Stimulated activated CD4-positive, alpha-beta T cell treated with anti-CD3 and anti-CD28 coated beads, TNF-alpha, amount 100 ng/mL, for 48 hours (primary cell): ENCODE results near the gene SPOCD1.

Experiments
- DNase-seq, 3 donors: peaks; one replicate each; pipeline ENCODE4 v3.0.0-alpha.2; 2020; ENCODE audit warnings: low read depth in 3 of 3

Gene SPOCD1

GRCh38 chr1:31755850-31756492, 59.9 kb downstream of the SPOCD1 start:
- no peak for DNase-seq

DNA sequence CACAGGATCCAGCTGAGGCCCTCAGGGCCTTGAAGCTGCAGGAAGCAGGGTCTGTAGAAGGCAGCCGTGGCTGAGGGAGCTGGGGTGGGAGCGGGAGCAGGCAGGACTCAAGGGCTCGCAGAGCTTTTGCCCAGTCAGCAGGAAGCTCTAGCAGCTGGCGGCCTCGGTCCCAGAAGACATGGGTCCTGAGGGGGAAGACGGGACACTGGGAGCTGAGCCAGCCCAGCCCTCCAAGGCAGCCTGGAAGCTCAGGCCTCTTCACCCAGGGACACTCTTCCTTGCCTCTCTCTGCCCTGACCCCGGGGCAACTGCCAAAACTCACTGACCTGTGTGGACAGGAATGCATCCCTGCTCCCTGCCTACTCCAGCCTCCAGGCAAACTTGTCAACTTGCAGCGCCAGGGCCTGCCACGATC, 60.6 kb downstream of the SPOCD1 start:
- DNase-seq, result no peak

DNA sequence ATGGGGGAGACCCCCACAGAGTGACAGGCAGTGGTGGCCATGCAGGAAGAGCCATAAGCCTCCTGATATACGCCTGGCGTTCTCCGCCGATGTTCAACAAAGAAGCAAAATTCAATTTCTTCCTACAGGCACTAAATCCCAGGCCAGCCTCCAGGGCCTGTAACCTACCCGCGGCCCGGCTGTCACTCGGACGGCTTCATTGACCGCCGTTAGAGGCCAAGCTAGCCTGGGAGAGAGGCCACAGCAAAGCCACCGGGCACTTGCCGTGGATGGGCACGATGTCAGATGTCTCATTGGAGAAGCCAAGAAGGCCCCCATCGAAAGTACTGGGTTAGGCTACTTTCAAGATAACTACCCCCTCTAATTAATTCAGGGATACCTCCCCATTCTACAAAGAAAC, 61.4 kb downstream of the SPOCD1 start:
- no peak for DNase-seq

GRCh38 chr1:31753707-31754349, 62.0 kb downstream of the SPOCD1 start:
- DNase-seq, result no peak

DNA sequence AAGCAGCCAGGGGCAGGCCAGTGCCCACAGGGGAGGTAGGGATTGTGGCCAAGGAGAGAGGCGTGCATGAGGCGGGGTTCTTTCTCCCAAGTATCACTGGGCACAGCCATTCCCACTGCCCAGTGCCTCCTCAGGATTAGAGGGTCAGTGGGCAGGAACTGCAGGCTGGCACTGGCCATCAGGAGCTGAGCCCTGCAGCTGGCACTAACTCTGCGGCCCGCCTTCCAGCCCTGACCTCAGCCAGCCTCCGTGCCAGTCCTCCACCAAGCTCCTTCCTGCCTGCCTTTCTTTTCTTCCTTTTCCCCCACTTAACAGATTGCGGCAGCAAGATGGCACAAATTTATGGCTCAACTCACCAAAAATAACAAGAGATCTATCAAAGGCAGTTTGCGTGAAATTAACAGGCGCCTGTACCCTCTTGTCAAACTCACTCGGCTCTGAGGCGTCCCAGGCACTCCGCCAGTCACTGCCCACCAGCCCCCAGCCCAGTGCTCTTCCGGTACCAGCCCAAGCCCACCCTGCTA, 62.8 kb downstream of the SPOCD1 start:
- no peak for DNase-seq

- DNase-seq, result no peak
Measured at GRCh38 chr1:31752258-31752657, 63.6 kb downstream of the SPOCD1 start.

DNA sequence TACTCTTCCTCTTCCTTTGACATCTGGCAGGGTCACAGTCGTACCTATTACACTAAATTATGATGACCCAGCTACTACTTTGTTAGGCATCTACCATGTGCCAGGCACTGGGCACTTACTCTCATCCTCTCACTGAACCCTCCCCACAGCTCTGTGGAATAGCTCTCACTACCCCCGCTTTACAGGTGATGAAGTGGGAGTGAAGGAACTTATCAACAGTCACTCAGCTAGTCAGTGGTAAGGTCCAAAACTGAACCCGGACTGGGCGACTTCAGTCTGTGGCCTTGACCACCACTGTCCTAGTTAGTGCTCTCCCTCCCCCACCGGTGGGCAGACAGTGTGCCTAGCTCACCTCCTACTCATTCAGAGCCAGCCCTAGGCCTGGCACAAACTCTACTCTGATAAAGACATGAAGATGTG, 64.0 kb downstream of the SPOCD1 start:
- no peak for DNase-seq

- DNase-seq, result no peak
Measured at GRCh38 chr1:31750858-31751510, 64.8 kb downstream of the SPOCD1 start.

DNA sequence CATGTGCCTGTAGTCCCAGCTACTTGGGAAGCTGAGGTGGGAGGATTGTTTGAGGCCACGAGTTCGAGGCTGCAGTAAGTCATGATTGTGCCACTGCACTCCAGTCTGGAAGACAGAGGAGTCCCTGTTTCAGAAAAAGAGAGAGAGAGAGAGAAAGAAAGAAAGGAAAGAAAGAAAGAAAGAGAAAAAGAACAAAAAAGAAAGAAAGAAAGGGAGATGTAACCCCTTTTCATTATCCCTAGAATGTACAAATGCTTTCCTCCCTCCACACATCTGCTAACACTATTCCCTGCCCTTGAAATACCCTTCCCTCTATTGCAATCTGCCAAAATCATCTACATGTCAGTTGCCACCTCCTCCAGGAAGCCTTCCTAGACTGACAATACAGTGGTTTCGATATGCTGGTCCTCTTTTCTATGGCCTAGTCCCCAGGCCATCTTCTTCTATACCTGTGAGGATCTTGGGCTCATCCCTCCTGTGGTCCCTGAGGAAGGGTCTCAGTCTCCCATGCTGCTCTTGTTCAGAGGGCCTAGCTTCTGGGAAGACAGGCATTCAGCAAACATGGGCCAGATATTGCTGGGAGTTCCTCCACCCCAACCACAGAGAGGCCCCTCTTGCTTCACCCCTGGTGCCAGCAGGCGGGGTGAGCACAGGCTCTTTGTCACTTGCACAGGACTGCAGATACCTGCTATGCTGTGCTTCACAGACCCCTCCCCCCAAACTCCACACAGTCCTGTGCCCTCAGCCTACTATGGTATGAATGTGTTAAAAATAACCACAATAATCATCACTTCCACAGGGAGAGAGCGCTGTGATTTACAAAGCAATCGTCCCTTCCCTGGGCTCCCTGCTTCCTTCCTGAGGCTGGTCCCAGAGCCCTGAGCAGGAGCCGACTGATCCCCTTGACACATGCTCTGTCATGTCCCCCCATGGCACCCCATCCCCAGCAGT, 65.8 kb downstream of the SPOCD1 start:
- no peak for DNase-seq

GRCh38 chr1:31748365-31748764, 67.5 kb downstream of the SPOCD1 start:
- DNase-seq, result no peak

DNA sequence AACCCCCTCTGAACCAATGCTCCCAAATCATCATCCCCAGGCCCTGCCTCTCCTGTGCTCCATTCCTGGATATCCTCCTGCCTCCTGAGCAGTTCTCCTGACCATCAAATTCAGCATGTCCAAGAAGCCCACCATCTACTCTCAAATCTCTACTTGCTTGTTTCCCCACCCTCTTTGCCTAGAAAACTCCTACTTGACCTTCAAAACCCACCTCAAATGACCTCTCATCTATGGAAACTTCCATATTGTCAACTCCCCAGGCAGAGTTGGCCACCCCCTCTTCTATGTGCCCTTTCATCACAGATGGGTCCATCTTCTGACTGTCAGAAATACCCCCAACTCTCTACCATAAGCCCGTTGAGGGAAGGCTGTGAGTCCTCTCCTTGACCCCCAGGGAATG, 68.5 kb downstream of the SPOCD1 start:
- DNase-seq, result no peak

DNA sequence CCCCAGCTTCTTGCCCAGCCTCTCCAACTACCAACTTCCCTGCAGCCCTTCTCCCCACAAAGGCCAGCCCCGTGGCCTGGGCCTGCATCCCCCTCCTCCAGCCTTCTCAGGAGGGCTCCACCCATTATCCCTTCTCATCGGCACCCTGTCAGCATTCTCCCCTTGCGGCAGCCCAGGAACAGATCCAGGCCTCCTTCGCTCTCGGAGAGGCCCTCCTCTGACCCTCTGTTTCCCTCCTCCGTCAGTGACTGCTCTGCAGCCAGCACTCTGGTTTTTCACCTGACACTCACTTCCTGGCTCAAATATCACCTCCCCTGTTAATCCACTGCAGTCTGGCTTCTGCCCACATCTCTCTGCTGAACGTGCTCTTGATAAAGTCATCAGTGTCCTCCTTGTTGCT, 69.1 kb downstream of the SPOCD1 start:
- DNase-seq, result no peak

DNA sequence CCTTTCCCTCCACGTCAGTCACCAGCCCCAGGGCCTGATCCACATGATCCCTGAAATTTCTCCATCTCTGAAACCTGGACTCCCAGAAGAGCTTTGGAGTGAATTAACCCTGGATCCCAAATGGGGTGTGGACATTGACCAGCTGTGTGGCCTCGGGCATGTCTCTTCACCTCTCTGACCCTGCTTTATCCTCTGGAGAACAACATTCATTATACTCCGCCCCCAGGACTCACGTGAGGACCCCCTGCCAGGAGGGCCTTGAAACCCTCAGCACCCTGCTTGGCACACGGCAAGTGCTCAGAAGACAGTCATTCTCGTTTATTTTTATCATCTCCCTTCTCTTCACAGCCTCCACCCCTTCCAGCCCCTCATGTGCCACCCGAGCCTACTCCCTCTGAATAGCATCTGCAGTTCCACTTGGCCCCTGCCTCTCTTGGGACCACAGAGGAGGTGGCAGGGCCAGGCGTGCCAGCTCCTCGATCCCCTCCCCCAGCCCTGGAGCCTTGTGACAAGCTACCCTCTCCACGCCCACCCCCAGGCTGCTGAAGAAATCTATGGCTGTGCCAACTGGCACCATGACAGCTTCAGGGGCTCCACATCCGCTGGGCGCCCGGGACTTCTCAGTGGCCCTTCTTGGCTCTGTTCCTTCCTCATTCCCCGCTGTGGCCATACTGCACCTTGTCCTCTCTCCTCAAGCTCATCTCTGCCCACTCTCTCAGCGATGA, 69.7 kb downstream of the SPOCD1 start:
- DNase-seq, result no peak

DNA sequence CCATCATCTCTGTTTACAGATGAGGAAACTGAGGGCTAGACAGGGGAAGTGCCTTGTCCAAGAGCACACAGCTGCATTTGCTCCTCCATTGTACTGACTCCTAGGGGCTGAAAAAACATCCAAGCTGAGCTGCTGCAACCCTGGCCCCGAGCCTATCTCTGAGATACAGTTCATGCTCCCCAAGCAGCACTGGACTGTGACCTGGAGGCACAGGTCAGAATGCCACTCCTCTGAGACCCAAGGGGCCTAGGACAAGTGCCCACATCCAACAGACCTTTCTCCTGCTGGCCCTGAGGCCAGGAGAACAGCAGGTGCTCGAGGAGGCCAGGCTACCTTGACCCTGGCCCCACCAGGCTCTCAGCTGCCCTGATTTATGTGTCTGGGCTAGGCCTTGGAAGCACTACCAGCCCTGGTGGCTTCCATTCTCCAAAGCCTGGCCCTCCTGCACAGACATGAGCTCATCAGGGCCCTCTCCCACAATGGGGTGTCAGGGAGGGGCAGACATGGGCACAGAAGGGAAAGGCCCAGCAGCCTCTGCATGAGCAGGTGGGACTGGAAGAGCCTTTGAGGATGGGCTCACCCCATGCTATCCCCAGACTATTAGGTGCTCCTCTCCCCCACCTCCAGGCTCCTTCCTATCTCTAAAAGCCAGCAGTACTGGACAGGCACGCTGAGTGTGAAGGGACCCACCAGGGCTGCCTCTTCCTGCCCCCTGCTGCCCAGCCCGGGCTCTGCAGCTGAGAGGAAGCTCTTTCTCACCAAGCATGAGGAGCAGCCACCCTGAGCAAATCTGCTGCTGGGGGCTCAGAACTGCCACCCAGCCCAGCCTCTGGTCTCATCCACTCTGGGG, 70.5 kb downstream of the SPOCD1 start:
- DNase-seq, result no peak

DNA sequence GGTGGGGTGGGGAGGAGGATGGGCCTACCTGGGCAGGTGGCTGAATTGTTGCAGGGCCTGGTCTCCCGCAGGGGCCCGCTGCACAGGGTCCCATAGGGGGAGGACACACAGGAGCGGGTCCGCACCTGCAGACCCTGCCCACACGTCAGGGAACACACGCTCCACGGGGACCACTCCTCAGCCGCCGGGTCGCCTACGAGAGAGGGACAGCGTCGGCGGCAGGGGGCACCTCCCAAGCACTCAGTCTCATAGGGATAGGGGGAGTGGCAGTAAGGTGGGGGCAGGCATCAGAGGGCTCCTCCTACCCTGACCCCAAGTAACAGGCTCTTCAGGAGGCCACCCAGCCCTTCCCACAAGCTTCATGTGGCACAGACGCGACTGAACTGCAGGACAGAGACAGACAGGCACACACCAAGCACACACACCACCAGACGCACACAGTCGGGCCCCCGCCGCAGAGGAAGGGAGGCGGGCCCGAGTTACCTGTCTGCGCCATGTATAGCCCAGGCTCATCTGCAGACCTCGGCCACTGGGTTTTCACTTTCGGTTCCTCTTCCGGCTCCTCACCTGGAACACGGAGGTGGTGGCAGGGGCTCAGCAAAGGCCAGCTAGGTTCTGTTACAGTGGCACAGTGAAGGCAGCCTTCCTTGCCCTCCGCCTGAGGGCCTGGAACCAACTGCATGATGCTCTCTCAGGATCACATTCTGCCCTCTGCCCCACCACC, 71.5 kb downstream of the SPOCD1 start:
- DNase-seq, result no peak

DNA sequence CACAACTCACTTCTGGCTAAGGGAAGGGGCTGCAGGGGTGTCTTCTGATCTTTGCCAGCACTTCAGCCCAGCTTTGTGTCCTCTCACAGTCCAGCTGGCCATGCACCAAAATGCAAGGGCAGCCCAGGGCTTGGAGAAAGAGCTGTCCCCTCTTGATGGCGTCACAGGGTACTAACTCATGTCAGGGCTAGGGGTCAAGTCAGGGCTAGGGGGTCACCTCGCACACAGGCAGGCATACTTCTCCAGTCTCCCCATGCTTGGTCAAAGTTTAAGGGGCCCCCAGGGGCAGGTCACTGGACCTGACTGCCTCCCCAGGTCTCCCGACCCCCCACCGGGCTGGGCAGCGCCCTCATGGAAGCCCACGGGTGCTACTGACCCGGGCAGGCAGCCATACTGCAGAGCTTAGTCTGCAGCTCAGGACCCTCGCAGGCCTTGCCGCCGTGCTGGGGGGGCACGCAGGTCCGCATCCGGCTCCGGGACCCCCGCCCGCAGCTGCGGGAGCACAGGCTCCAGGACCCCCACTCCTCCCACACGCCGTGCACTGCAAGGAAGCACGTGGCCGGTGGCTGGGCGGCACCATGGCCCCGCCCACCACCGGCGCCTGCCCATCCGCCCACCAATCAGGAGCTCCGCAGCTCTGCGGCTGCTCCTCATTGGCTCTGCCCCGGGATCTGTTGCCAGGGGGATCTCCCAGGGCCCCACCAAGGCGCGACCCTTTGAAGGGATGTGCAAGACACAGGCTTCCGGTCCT, 73.2 kb downstream of the SPOCD1 start:
- no peak for DNase-seq
